ENCODE measurements around the gene GPR75.

GPR75 gene

GRCh38 chr2:53886406-53887280 lies 26.9 kb upstream of the GPR75 start:
- no peak for DNase-seq (ENCODE audit: low read depth)
- no peak for TF ChIP-seq CTCF (IDR thresholded peaks at IDR 0.05; ENCODE audit: control insufficient read depth, insufficient read depth, low read depth, low read length, missing control alignments)
- no peak overlapping the region for H3K4me3 ChIP-seq (ENCODE audit: control insufficient read depth, low read depth, low read length)

- DNase-seq (ENCODE audit: low read depth): no peak
- TF ChIP-seq CTCF (IDR thresholded peaks at IDR 0.05; ENCODE audit: control insufficient read depth, insufficient read depth, low read depth, low read length, missing control alignments): no peak
- H3K4me3 ChIP-seq (ENCODE audit: control insufficient read depth, low read depth, low read length): no peak overlapping the region
Measured at GRCh38 chr2:53884883-53885282, 25.1 kb upstream of the GPR75 start.

- no peak overlapping the region for H3K4me3 ChIP-seq (ENCODE audit: control insufficient read depth, low read depth, low read length)
- no peak for TF ChIP-seq CTCF (IDR thresholded peaks at IDR 0.05; ENCODE audit: control insufficient read depth, insufficient read depth, low read depth, low read length, missing control alignments)
- no peak for DNase-seq (ENCODE audit: low read depth)
Measured at GRCh38 chr2:53881986-53882385, 22.2 kb upstream of the GPR75 start.

GRCh38 chr2:53881360-53881759 lies 21.6 kb upstream of the GPR75 start:
- H3K4me3 ChIP-seq (ENCODE audit: control insufficient read depth, low read depth, low read length): no peak overlapping the region
- no peak for DNase-seq (ENCODE audit: low read depth)
- no peak for TF ChIP-seq CTCF (IDR thresholded peaks at IDR 0.05; ENCODE audit: control insufficient read depth, insufficient read depth, low read depth, low read length, missing control alignments)

- H3K4me3 ChIP-seq (ENCODE audit: control insufficient read depth, low read depth, low read length): no peak overlapping the region
- DNase-seq (ENCODE audit: low read depth): peak; percentile 40
- TF ChIP-seq CTCF (IDR thresholded peaks at IDR 0.05; ENCODE audit: control insufficient read depth, insufficient read depth, low read depth, low read length, missing control alignments): no peak
Measured at GRCh38 chr2:53880756-53881155, 21.0 kb upstream of the GPR75 start.

GRCh38 chr2:53877556-53877955 lies 17.8 kb upstream of the GPR75 start:
- DNase-seq (ENCODE audit: low read depth): no peak
- TF ChIP-seq CTCF (IDR thresholded peaks at IDR 0.05; ENCODE audit: control insufficient read depth, insufficient read depth, low read depth, low read length, missing control alignments): no peak
- no peak overlapping the region for H3K4me3 ChIP-seq (ENCODE audit: control insufficient read depth, low read depth, low read length)
